ENCODE measurements around the gene RANBP10.
A peak's percentile ranks its signal among the peaks of the same experiment; 100 is the strongest.

RANBP10 gene

DNA sequence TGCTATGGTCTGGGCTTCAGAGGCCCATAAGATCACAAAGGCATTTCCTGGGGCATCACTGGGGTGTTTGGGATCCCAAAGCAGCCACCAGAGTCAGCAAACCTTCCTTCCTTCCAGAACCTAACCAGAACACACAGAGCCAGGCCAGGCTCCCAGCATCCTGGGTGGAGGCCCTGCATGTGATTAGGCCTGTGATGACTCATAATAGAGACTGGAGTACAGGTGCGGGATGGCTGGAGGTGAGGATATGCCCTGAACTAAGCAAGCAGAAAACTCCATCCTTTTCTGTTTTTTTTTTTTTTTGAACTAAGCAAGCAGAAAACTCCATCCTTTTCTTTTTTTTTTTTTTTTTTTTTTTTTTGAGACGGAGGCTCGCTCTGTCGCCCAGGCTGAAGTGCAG, 69.5 kb downstream of the RANBP10 start:
- no peak for DNase-seq

GRCh38 chr16:67734731-67735201, 71.6 kb downstream of the RANBP10 start:
- DNase-seq, result no peak

- no peak for DNase-seq
Observed at GRCh38 chr16:67733734-67734470, 72.5 kb downstream of the RANBP10 start.

GRCh38 chr16:67731753-67732095, 74.6 kb downstream of the RANBP10 start:
- DNase-seq, result no peak

DNA sequence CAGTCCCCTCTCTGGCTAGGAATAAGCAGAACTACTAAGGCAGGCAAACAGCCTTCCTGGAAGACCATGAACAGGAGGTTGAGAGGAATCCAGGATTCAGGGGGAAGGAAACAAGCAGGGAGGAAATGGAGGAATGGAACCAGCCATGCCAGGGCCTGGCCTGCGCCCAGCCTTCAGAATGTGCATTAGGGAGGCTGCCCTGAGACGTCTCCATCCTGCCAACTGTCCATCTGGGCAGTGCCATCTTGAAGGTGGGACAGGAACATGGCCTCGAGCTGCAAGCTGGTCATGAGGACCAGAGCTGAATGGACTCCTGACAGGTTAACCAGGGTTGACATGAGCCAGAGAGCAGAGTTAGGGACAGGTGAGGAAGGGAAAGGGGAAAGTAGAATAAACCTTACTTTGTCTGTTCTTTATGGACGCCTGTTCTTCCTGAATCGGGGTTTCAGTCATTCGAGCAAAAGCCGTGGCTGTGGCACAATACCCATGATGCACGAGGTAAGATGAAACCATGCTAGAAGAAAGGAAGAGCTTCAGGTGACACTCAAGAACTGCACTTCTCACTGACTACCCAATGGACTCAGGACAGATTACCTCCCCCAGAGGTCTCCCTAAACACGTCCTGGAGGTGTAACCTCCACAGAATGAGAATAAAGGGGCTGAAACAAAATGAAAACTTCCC, 75.1 kb downstream of the RANBP10 start:
- DNase-seq, result no peak

GRCh38 chr16:67730326-67730725, 76.0 kb downstream of the RANBP10 start:
- no peak for DNase-seq

DNA sequence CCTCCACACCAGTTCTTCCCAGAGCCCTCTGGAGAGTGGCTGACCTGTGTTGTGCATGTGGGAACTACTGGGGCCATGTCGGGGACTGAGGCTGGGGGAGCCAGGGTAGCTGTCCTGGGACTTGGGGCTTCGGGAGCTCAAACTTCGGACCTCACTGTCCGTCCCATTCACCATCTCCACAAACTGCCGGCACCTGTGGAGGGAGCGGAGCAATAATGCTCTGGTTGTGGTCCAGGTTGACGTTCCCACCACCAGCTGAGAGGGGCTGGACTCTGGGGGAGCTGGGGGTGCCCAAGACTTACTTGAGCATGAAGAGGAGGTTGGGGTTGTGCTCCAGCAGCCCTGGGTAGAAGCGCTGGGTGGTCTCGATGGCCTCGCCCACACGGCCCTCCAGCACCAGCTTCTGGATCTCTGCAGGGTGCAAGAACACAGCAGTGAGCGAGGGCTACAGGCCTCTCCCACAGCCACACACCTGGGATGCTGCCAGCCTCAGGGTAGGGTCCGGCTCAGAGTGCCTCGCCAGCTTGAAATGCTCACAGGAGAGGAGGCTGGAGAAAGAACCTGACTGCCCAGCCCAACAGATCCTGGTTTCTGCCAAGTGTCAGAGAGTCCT, 76.6 kb downstream of the RANBP10 start:
- no peak for DNase-seq

GRCh38 chr16:67727521-67728485, 78.6 kb downstream of the RANBP10 start:
- DNase-seq, result no peak

DNA sequence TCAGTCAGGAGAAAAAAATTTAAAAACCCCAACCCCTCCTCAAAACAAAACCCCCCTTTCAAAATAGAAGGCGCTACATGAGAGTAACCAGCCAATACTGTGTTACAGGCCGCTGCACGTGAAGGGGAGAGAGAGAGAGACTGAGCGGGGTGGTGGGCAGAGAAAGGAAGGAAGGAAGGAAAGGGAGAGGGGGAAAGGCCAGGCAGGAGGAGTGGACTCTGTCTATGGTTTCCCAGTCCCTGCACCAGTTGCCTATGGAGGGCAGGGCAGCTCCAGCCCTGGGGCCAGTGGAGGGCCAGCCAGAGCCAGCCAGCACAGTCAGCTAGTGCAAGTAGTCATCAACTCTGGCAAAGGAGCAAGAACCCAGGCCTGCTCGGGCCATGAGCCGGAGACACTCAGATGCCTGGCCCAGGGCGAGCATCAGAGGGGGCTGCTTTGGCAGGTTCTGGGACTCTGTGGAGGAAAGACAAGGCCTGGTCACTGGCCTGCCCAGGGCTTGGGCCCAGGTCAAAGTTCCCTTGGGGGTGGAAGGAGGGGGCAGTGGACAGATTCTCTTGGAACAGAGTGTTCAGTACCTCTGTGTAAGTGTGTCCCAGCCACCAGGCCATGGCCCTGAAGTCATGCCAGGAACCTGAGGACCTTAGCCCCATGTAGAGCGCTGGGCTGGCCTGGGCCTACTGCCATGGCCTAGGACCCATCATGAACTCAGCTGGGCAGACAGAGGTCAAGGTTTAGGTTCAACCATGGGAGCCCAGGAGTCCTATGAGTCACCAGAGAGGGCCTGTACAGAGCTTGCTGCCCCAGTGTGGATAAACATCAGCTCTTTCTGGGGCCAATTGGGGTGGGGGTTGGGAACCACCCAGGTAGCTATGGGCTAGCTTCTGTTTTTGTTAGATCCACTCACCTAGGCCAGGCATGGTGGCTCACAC, 80.0 kb downstream of the RANBP10 start:
- DNase-seq, result no peak

GRCh38 chr16:67723911-67724305, 82.5 kb downstream of the RANBP10 start:
- no peak for DNase-seq

DNA sequence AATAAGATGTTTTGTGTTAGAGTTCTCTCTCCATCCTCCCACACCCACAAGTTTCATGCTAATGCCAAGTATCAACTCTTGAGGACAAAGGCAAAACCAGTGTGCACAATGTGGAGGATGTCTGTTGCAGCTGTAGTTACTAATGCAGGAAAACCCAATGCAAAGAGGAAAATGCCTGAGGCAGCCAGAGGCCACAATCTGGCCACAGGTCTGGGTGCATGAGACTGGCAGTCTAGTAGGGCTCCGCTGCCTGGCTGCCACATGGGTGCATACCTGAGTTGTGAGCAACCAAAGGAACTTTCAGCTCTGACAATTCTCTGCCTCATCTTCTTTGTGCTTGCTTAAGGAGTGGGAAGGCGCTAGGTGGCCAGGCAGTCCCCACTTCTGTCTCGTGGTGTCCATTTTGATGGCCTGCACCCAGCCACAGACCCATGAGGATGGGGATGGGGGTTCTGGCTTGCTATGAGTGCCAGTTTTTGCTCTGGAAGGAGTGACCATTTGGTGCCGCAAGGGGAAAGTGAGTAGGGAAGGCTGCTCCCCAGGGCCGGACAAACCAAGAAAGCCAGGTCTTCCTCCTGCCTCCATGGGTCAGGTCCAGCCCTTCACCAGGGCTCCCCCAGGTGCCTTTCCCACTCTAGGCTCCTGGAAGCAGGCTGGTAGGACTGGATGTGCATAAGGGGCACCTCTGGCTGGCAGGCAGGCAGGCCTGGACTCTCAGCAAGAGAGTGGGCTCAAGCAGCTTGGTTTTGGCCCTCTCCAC, 83.0 kb downstream of the RANBP10 start:
- DNase-seq, result no peak

GRCh38 chr16:67720236-67720635, 86.1 kb downstream of the RANBP10 start:
- DNase-seq, result no peak

DNA sequence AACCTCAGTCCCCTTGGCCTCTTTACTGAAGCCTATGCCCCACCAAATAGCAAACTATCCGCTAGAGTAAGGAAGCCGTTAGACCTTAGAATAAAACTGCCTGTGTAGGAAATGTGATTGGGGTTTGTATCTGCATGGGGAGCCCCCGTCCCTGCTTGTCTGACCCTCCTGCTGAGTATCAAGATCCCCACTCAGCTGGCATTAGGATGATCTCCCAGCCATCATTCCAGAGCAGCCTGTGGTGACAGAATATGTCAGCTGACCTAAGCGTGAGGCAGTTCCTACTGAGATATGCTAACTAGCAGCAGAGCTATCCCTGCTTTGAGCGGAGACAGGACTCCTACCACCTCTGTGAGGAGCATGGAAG, 86.6 kb downstream of the RANBP10 start:
- DNase-seq, result peak; percentile 24

- DNase-seq, result peak; percentile 99
Observed at GRCh38 chr16:67719048-67719777, 87.1 kb downstream of the RANBP10 start, which contains the start of gene GFOD2. Gene GFOD2 (minus strand): TSS chr16:67719316. CDS start chr16:67685715, 33,601 bp downstream.

GRCh38 chr16:67718668-67719047, 87.7 kb downstream of the RANBP10 start:
- DNase-seq, result peak; percentile 22

DNA sequence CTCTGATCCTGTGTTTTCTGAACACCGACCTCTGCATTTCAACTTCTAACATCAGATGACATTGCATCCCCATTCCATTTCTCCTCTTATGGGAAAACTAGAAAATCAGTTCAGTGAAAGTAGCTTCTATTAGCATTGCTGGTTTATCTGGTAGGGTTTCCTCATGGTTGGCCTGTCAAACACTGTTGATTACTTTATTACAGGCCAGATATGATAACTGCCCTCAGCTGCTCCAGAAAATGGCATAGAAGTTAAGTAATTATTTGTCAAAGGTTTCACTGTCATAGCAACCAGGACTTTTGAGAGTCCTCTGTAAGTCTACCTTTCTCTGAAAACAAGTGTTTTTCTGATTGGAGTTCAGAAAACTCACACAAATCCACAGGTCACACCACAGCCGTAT, 90.3 kb downstream of the RANBP10 start:
- DNase-seq, result no peak

GRCh38 chr16:67714522-67714921, 91.8 kb downstream of the RANBP10 start:
- no peak for DNase-seq

DNA sequence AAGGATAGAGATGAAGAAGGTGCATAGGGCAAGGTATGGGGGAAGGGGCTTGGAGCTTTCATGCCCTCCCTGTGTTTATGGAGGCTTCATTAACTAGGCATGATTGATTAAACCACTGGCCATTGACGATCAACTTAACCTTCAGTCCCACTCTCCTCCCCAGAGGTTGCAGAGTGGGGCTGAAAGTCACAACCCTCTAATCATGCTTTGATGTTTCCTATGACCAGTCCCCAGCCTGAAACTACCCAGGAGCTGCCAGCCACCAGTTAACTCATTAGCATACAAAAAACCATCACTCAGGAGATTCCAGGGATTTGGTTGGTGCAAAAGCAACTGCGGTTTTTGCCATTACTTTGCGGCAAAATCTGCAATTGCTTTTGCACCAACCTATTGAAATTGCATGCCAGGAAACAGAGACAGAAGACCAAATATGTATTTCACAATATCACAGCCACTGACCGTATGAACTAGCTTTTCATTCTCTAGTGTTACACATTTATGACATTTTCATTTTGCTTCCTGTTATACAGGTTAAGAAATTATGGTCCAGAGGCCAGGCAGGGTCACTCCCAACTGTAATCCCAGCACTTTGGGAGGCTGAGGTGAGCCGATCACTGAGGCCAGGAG, 92.6 kb downstream of the RANBP10 start:
- DNase-seq, result no peak

GRCh38 chr16:67710607-67711006, 95.8 kb downstream of the RANBP10 start:
- DNase-seq, result no peak

DNA sequence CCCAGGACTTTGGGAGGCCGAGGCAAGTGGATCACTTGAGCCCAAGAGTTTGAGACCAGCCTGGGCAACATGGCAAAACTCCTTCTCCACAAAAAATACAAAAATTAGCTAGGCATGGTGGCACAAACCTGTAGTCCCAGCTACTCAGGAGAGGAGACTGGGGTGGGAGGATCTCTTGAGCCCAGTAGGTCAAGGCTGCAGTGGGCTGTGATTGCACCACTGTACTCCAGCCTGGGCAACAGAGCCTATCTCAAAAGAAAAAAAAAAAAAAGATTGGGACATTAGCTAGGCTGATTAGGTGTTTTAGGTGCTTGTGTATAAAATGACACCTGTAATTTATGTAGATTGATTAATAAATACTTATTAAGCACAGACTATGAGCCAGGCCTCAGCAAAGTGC, 97.3 kb downstream of the RANBP10 start:
- no peak for DNase-seq
